ENCODE results near the gene ADARB1. TPM values are rescaled to one million over a fixed set of nuclear protein-coding genes. Genes with fewer than 3 reads are reported as not detected.

ADARB1 gene
- total RNA-seq, 2 donors from 2014 or later, result 8.7 to 9.3 TPM

GRCh38 chr21:45055861-45056260 lies 18.5 kb upstream of the ADARB1 start:
- Histone ChIP-seq H3K4me1 (no peaks in the 10 kb centered on the region), H3K9me3 (no peaks in the 10 kb centered on the region), H3K9ac (ENCODE audit: low read depth in 2 of 2, low read length in 2 of 2) (no peak overlapping the region), H3K4me3 (no peak overlapping the region), H3K27ac (no peak overlapping the region), H3K27me3 (no peaks in the 10 kb centered on the region), H3K36me3 (no peaks in the 10 kb centered on the region)
- DNase-seq, result no peak
- intact Hi-C loops (cut with DNase I), result no loop called here
- no peak for TF ChIP-seq CTCF (IDR thresholded peaks at IDR 0.05)

- no peak overlapping the region for H3K4me3 ChIP-seq
- H3K4me1 ChIP-seq, result no peaks in the 10 kb centered on the region
- no peaks in the 10 kb centered on the region for H3K9me3 ChIP-seq
- no peak overlapping the region for H3K27ac ChIP-seq
- H3K36me3 ChIP-seq, result no peaks in the 10 kb centered on the region
- H3K27me3 ChIP-seq, result no peaks in the 10 kb centered on the region
- intact Hi-C loops (cut with DNase I), result no loop called here
- TF ChIP-seq CTCF (IDR thresholded peaks at IDR 0.05), result no peak
- H3K9ac ChIP-seq (ENCODE audit: low read depth in 2 of 2, low read length in 2 of 2), result no peak overlapping the region
- no peak for DNase-seq
These were observed 18.0 kb upstream of the ADARB1 start for GRCh38 chr21:45056296-45056904.

GRCh38 chr21:45056917-45057560 lies 17.3 kb upstream of the ADARB1 start:
- H3K9me3 ChIP-seq, result no peaks in the 10 kb centered on the region
- no peak overlapping the region for H3K4me3 ChIP-seq
- no peak for TF ChIP-seq CTCF (IDR thresholded peaks at IDR 0.05)
- no peak for DNase-seq
- intact Hi-C loops (cut with DNase I), result no loop called here
- no peak overlapping the region for H3K27ac ChIP-seq
- no peaks in the 10 kb centered on the region for H3K36me3 ChIP-seq
- H3K4me1 ChIP-seq, result no peaks in the 10 kb centered on the region
- no peak overlapping the region for H3K9ac ChIP-seq (ENCODE audit: low read depth in 2 of 2, low read length in 2 of 2)
- H3K27me3 ChIP-seq, result no peaks in the 10 kb centered on the region

- no peaks in the 10 kb centered on the region for H3K27me3 ChIP-seq
- H3K4me1 ChIP-seq, result no peaks in the 10 kb centered on the region
- intact Hi-C loops (cut with DNase I), result no loop called here
- H3K27ac ChIP-seq, result no peak overlapping the region
- H3K9ac ChIP-seq (ENCODE audit: low read depth in 2 of 2, low read length in 2 of 2), result no peak overlapping the region
- no peak overlapping the region for H3K4me3 ChIP-seq
- no peak for DNase-seq
- H3K36me3 ChIP-seq, result no peaks in the 10 kb centered on the region
- no peak for TF ChIP-seq CTCF (IDR thresholded peaks at IDR 0.05)
- H3K9me3 ChIP-seq, result no peaks in the 10 kb centered on the region
These were observed 16.5 kb upstream of the ADARB1 start for GRCh38 chr21:45057886-45058285.

GRCh38 chr21:45059121-45059520 lies 15.3 kb upstream of the ADARB1 start:
- no peak overlapping the region for H3K27ac ChIP-seq
- H3K4me3 ChIP-seq, result no peak overlapping the region
- no peak for TF ChIP-seq CTCF (IDR thresholded peaks at IDR 0.05)
- no peaks in the 10 kb centered on the region for H3K36me3 ChIP-seq
- no peaks in the 10 kb centered on the region for H3K27me3 ChIP-seq
- no peaks in the 10 kb centered on the region for H3K9me3 ChIP-seq
- H3K9ac ChIP-seq (ENCODE audit: low read depth in 2 of 2, low read length in 2 of 2), result no peak overlapping the region
- H3K4me1 ChIP-seq, result no peaks in the 10 kb centered on the region
- intact Hi-C loops (cut with DNase I), result no loop called here
- no peak for DNase-seq
